ENCODE data around the gene KLHL26. TPM values are rescaled to one million over a fixed set of nuclear protein-coding genes. Genes with fewer than 3 reads are reported as not detected.

KLHL26 gene
- total RNA-seq, 1 experiment from 2014 or later, result 17.1 TPM

- CTCF ChIA-PET, result no interaction called here
- Histone ChIP-seq H3K79me2 (ENCODE audit: insufficient read depth, low read length) (peaks cover 4% of the 10 kb centered on the region; the same call in 1 of the 2 replicates), H2AFZ (ENCODE audit: low read depth, low read length, poor library complexity, severe bottlenecking) (no peak overlapping the region), H3K27me3 (ENCODE audit: insufficient read depth, low read length) (no peaks in the 10 kb centered on the region), H3K4me3 (replicated peaks in 1 of 2; ENCODE audit: low read depth in 1 of 2, low read length in 2 of 2) (no peak overlapping the region), H3K36me3 (ENCODE audit: control insufficient read depth in 1 of 2, insufficient read depth in 2 of 2, low read length in 2 of 2) (no peaks in the 10 kb centered on the region), H3K9me2 (ENCODE audit: insufficient read depth) (no peaks in the 10 kb centered on the region), H3K4me2 (ENCODE audit: low read length) (no peak overlapping the region), H3K9me3 (ENCODE audit: control insufficient read depth in 1 of 2, insufficient read depth in 1 of 2, low read depth in 1 of 2, low read length in 2 of 2) (no peaks in the 10 kb centered on the region), H3K27ac (ENCODE audit: low read depth, low read length) (no peak overlapping the region), H4K20me1 (ENCODE audit: insufficient read depth) (no peaks in the 10 kb centered on the region), H3K9ac (ENCODE audit: low read length) (no peak overlapping the region), H3K4me1 (ENCODE audit: control insufficient read depth in 1 of 2, insufficient read depth in 2 of 2, low read length in 2 of 2) (peaks cover 8 to 19% of the 10 kb centered on the region in 2 experiments)
- POLR2A ChIA-PET, result no interaction called here
- no TSS peak for BruUV-seq (replicated peaks)
- RAD21 ChIA-PET (ENCODE audit: low non-redundant PET in 1 of 2, low total read pairs in 2 of 2, uncharacterized antibody in 2 of 2, unreplicated experiment in 2 of 2), result no interaction called here
- no peak for ATAC-seq
- no peak for TF ChIP-seq ZFX (IDR thresholded peaks at IDR 0.05)
- no peak for TF ChIP-seq EZH2phosphoT487 (IDR thresholded peaks at IDR 0.05; ENCODE audit: borderline replicate concordance)
- TF ChIP-seq RAD21 (IDR thresholded peaks at IDR 0.05; ENCODE audit: low read depth), result no peak
- no peak for TF ChIP-seq REST (IDR thresholded peaks at IDR 0.05; ENCODE audit: low read depth)
- TF ChIP-seq EGR1 (IDR thresholded peaks at IDR 0.05; ENCODE audit: low read depth), result no peak
- TF ChIP-seq ELF1 (IDR thresholded peaks at IDR 0.05; ENCODE audit: borderline replicate concordance, low read depth), result no peak
- TF ChIP-seq JUND (IDR thresholded peaks at IDR 0.05), result no peak
- TF ChIP-seq SP1 (IDR thresholded peaks at IDR 0.05; ENCODE audit: low read depth), result no peak
- no peak for TF ChIP-seq CBX3 (IDR thresholded peaks at IDR 0.05; ENCODE audit: low read depth)
- TF ChIP-seq CTCF (IDR thresholded peaks at IDR 0.05 in 2 of 3, conservative IDR thresholded peaks at IDR 0.05 in 1 of 3; ENCODE audit: borderline replicate concordance in 1 of 3, insufficient read depth in 1 of 3, low read depth in 2 of 3, low read length in 2 of 3), result no peak
- no peak for TF ChIP-seq ATF3 (IDR thresholded peaks at IDR 0.05)
- intact Hi-C loops (cut with micrococcal nuclease), result no loop called here
- no peak for DNase-seq (ENCODE audit: low read depth, low spot score)
These were observed 18.5 kb downstream of the KLHL26 start for GRCh38 chr19:18655173-18655844.

Data from HCT116 (cell line).